Ammon's horn (tissue), 1 donor: ENCODE measurements around the gene FMR1NB.

Experiments used
- DNase-seq: peaks from one replicate; pipeline ENCODE4 v3.0.0-alpha.2; 2016; ENCODE audit warnings: low spot score

FMR1NB gene, protein sequence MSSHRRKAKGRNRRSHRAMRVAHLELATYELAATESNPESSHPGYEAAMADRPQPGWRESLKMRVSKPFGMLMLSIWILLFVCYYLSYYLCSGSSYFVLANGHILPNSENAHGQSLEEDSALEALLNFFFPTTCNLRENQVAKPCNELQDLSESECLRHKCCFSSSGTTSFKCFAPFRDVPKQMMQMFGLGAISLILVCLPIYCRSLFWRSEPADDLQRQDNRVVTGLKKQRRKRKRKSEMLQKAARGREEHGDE

DNA sequence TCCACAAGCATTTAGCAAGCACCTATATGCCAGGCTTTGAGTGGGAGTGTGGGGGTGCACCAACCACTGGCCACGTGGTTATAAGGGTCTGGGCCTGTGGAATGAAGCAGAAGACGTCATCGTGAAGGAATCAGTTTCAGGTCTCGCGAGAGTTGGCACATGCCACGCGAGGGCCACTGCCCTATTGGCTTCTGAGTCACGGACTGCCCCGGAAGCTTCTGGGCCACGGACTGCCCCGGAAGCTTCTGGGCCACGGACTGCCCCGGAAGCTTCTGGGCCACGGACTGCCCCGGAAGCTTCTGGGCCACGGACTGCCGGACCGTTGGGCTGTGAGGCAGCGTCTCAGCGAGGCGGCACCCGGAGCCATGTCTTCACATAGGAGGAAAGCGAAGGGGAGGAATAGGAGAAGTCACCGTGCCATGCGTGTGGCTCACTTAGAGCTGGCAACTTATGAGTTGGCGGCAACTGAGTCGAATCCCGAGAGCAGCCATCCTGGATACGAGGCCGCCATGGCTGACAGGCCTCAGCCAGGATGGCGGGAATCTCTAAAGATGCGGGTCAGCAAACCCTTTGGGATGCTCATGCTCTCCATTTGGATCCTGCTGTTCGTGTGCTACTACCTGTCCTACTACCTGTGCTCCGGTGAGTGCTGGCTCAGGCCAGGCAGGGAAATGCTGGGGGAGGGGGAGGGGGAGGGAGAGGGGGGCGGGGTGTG is at the start of gene FMR1NB:
TSS of gene FMR1NB (plus strand) at position 300 of the 715 bp plus-strand sequence. CDS start at position 366, 66 bp downstream.
- no peak for DNase-seq

GRCh38 chrX:147933815-147934214 is 47.3 kb upstream of the FMR1NB start:
- no peak for DNase-seq

- DNase-seq, result no peak
These were observed 45.9 kb upstream of the FMR1NB start for GRCh38 chrX:147935156-147935758.

DNA sequence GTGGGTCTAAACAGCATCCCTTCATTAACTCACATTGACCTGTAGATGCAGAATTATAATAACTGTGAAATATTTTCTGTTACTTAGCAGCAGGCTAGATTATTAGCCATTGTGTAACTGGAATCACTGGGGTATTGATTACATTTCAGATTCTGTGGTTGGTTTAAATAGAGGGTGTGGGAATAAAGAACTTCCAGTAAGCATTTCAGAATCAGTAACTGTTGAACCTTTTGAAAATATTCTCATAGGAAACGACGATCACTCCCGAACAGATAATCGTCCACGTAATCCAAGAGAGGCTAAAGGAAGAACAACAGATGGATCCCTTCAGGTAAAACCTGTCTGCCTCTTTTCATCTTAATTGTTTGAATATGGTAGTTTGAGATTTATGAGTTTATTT is 35.9 kb upstream of the FMR1NB start:
- no peak for DNase-seq

DNA sequence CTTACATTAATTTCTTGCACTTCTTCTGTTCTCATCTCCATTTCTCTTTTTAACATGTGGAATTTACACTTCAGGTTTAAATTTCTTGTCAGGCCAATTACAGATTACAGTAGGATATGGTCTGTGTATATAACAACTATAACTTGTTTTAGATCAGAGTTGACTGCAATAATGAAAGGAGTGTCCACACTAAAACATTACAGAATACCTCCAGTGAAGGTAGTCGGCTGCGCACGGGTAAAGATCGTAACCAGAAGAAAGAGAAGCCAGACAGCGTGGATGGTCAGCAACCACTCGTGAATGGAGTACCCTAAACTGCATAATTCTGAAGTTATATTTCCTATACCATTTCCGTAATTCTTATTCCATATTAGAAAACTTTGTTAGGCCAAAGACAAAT is 32.6 kb upstream of the FMR1NB start:
- no peak for DNase-seq

GRCh38 chrX:147950352-147950751 is 30.8 kb upstream of the FMR1NB start:
- DNase-seq, result no peak

GRCh38 chrX:147953976-147954375 is 27.2 kb upstream of the FMR1NB start:
- DNase-seq, result no peak

DNA sequence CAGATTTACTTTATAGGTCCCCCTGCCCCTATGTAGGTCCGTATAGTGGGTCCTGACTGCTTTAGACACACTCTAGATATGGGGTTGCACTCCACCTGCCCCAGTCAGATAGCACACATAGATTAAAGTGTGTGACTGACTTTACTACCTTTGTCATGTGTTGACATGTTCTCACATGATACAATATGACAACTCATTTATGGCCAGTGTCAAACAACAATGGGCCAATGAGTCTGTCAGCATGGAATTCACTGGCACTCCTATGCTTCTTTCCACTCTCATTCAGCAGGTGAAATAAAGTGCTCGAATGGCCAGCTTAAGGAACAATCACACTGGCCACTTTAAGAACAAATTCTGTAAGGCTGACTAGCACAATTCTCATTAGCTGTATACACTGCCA is 23.8 kb upstream of the FMR1NB start:
- no peak for DNase-seq

- DNase-seq, result no peak
These were observed 22.8 kb upstream of the FMR1NB start for GRCh38 chrX:147958291-147958690.

DNA sequence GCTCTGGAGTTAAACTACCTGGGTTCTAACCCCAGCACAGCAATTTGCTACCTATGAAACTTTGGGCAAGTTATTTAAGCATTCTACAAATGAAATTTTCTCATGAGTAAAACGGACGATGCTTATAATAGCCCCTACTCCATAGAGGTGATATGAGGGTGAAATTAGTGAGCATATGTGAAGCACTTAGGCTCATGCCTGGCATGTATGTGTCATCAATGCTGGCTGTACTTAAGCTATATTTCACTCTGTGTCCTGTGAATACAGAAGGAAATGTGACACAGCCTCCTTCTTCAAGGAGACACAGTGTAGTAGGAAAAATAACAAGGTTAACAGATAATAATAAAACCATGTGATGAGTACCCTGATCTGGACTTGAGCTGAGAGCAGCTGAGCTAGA is 20.4 kb upstream of the FMR1NB start:
- DNase-seq, result no peak

- no peak for DNase-seq
These were observed 18.7 kb upstream of the FMR1NB start for GRCh38 chrX:147962476-147962875.

- no peak for DNase-seq
These were observed 2.2 kb upstream of the FMR1NB start for GRCh38 chrX:147978931-147979330.

DNA sequence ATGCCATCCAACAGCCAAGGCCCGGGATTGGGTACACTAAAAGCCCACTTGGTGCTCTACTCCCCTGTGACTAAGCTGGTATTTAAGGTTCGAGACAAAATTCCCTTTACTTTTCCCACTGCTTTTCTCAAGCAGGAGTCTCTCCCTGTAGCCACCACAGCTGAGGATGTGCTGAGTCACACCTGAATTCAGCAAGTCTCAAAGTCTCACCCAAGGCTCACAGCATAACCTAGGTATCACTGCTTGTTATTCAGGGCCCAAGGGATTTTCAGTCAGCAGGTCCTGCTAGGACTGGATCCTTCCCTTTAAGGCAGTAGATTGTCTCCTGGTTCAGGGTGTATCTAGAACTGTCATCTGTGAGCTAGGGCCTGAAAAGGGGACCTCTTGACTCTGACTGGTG is 39.2 kb downstream of the FMR1NB start:
- DNase-seq, result no peak

- peak; percentile 14 for DNase-seq
These were observed 43.5 kb downstream of the FMR1NB start for GRCh38 chrX:148024425-148025148.

DNA sequence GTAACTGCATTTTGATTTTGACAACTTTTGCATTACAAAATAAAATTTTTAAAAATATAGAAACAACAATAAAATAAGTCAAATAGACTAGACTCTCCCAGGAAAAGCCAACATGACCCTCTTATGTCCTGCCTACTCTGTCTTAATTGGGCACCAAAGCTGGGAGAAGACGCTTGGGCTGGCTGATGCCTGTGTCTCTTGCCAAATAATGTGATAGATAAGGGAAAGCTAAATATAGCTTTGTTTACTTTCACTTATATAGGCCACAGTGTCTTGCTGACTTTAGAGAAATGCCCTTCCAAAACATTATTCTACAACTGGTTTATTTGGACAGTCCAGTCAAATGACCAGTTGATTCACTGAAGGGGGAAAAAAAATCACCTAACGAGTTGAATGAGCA is 54.2 kb downstream of the FMR1NB start:
- DNase-seq, result no peak

- no peak for DNase-seq
These were observed 55.9 kb downstream of the FMR1NB start for GRCh38 chrX:148037020-148037419.

DNA sequence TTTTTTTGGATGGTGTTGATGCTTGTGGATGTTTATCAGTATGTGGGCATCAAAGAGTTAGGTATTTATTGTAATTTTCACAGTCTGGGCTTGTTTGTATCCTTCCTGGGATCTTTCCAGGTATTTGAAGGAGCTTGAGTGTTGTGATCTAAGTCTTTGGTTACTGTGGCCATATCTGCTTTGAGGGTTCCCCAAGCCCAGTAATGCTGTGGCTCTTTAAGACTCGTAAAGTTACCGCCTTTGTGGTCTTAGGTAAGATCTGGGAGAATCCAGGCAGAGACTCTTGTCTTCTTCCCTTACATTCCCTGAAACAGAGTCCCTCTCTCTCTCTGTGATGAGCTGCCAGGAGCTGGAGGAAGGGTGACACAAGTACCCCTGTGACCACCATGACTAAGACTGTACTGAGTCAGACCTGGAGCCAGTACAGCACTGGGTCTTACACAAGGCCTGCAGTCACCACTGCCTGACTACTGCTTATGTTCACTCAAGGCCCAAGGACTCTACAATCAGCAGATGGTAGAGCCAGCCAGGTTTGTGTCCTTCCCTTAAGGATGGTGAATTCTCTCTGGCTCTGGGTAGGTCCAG is 62.2 kb downstream of the FMR1NB start:
- DNase-seq, result no peak

DNA sequence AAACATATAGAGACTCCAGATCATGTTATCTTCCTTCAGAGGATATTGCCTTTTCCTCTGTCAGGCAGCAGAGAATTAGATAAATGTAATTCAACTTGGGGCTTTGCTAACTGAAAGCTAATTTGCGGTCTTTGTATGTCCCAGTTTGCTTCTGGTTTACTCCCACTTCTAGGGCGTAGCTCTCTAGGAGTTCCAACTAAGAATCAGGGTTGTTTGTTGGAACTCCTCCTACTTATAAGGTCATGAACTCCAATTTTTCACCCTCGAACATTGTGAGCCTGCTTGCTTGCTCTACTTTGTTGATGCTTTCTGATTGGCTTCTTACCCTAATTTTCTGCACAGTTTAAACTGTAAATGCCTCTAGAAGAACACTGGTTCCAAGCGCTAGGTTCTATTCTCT is 66.1 kb downstream of the FMR1NB start:
- no peak for DNase-seq

DNA sequence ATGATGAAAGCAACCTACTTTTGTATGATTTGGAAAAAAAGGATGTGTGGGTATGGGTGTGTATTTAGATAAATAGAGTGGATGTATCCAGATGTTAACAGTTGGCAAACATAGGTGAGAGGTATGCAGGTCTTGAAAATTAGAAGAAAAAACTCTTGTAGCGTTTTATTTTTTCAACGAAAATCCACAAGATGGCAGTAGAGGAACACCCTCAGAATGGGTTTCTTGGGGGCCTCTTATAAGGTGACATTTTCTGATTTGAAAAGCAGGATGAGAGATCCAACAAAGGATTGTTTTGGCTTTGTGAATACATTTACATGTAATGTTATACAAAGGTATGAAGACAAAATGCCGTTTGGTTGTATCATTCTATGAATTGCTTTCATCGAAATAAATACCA is 68.3 kb downstream of the FMR1NB start:
- peak; percentile 3 for DNase-seq

GRCh38 chrX:148051973-148052372 is 70.8 kb downstream of the FMR1NB start:
- DNase-seq, result no peak

- no peak for DNase-seq
These were observed 86.1 kb downstream of the FMR1NB start for GRCh38 chrX:148067285-148067684.

- DNase-seq, result peak; percentile 9
These were observed 88.8 kb downstream of the FMR1NB start for GRCh38 chrX:148069759-148070503.
